ENCODE data around the gene TRABD.

TRABD gene

DNA sequence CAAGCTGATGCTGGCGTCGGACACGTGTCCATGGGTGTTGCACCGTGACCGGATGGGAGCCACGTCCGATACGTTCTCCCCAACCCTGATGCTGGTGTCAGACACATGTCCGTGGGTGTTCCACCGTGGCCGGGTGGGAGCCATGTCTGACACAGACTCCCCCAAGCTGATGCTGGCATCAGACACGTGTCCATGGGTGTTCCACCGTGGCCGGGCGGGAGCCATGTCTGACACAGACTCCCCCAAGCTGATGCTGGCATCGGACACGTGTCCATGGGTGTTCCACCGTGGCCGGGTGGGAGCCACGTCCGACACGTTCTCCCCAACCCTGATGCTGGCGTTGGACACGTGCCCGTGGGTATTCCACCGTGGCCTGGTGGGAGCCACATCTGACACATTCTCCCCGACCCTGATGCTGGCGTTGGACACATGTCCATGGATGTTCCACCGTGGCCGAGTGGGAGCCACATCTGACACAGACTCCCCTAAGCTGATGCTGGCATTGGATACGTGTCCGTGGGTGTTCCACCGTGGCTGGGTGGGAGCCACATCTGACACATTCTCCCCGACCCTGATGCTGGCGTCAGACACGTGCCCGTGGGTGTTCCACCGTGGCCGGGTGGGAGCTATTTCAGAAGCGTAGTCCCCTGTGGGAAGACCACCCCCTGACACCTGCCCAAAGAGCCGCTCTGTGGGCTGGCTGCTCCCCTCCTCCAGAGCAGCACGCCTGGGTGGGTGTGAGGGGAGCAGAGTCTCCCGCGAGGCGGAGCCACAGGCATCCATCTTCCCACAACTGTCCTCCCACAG lies 35.1 kb downstream of the TRABD start:
- DNase-seq: no peak

- DNase-seq: no peak
These were observed 35.9 kb downstream of the TRABD start for GRCh38 chr22:50221410-50222300.

DNA sequence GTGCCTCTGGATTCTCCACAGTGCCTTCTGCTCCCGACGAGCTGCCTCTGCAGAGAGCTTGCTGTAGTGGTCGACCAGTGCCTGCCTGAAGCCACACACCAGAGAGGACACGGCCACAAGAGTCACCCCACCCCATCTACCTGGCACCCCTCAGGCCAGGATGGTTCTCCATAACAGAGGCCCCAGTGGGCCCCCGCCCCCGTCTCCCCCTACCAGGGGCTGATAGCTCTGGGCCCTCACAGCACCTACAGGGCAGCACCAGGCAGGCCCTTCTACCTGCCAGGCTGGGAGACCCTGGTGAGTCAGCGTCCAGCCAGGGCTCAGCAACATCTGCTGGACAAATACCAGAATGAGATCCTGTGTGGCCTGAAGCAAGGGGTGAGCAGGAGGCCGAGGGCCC lies 36.8 kb downstream of the TRABD start:
- no peak for DNase-seq

GRCh38 chr22:50224071-50224470 lies 38.4 kb downstream of the TRABD start:
- no peak for DNase-seq

GRCh38 chr22:50225200-50225969 lies 39.7 kb downstream of the TRABD start:
- no peak for DNase-seq

DNA sequence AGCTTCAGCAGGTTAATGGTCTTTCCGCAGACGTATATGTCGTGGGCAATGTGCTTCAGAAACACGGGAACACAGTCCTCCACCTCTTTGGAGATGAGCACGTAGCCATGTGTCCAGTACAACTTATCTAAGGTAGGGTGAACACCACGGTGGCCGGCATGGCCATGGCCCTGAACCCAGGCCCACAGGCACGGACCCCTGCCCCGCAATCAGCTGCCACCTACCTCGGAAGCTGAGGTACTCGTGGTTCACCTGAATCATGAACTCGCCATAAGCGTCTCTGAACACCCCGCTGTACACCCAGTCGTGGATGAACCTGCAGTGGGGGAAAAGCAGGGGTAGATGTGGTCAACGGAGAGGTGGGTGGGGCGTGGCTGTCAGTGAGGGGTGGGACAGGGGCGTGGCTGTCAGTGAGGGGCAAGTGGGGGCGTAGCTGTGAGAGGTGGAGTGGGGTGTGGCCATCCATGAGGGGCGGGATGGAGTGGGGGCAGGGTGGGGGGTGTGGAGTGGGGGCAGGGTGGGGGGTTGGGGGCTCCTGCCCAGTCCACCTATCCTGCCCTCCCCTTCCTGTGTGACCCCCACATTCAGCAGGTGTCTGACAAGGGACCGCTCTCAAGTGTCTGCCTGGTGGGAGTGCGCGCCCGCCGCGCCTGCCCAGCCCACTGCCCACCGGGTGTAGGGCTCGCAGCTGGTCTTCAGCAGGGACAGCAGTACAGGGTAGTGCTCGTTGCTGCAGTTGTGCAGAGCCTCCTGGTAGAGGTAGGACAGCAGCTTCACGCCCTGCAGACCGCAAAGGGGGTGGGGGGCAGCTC lies 40.6 kb downstream of the TRABD start:
- DNase-seq: no peak

- no peak for DNase-seq
These were observed 41.1 kb downstream of the TRABD start for GRCh38 chr22:50226875-50227165.

GRCh38 chr22:50227579-50228215 lies 42.0 kb downstream of the TRABD start:
- DNase-seq: no peak

GRCh38 chr22:50228366-50228765 lies 42.7 kb downstream of the TRABD start:
- DNase-seq: no peak

GRCh38 chr22:50229370-50229769 lies 43.7 kb downstream of the TRABD start:
- no peak for DNase-seq

- no peak for DNase-seq
These were observed 46.9 kb downstream of the TRABD start for GRCh38 chr22:50232481-50233151.

GRCh38 chr22:50233223-50233622 lies 47.5 kb downstream of the TRABD start:
- DNase-seq: no peak

- DNase-seq: no peak
These were observed 51.2 kb downstream of the TRABD start for GRCh38 chr22:50236731-50237409.

DNA sequence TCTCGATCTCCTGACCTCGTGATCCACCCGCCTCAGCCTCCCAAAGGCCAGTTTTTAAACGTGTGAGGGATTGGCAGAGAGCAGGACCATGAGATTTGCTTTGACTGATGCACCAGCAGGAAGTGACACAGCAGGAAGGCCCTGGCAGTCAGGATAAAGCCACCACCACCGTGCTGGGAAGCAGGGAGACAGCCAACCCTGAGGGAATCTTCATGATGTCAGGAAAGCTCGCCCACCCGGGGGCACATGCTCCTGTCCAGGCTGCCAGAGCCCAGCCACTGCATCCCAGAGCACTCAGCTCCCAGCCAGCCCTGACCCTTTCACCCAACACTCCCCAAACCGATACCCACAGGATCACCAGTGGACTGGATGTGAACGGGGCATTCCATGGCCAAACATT lies 53.0 kb downstream of the TRABD start:
- DNase-seq: no peak

DNA sequence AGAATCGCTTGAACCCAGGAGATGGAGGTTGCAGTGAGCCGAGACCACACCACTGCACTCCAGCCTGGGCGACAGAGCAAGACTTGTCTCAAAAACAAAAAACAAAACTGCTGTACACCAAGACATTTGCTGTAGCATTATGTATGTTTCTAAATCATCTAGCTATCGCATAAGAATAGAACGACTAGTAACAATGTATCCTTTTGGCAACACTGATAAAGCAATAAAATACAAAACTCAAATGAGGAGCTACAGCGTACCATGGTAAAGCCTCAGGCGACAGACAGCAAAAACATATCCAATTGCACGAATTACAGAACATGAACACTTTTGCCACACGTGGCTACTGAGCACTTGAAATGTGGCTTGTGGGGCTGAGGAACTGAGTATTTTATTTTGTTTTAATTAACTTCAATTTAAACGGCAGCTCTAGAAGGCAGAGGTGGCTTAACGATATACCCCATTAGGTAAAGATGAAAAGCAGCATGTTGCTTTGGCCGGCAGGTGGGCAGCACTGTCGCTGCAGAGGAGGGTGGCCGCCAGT lies 56.8 kb downstream of the TRABD start:
- DNase-seq: no peak

- no peak for DNase-seq
These were observed 58.1 kb downstream of the TRABD start for GRCh38 chr22:50243685-50244419.

DNA sequence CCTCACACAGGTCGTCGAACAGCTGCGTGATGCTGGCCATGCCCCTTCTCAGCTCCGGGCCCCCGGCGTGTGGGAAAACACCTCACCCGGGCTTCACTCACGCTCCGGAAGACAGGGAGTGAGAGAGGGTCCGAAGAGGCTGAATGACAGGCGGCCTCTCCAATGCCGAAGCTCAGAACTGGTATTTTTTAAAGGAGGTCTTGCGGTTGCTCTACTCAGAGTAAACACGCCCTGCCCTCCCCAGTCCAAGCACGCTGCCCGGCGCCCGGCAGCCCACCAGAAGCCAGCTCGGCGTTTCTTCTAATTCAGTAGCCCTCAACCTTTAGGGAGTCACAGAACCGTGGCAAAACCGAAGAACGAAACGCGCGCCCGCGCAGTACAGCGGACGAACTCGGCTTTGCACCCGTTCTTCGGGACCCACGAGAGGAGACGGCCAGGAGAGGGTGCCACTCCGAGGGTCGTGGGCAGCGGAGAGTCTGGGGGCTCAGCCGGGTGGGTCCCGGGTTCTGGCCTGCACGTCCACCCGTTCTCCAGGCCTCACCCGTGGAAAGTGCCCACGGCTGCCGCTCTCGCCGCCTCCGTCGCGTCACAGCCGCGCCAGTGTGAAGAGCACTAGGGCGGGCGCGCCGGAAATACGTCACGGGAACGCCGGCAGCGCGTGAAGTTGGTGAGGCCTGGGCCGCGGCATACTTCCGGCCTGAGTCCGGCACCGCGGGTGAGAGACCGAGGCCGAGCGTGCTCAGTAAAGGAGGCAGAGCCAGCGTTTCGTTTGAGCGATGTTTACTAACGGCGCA lies 58.9 kb downstream of the TRABD start, which contains the start of gene TUBGCP6:
Gene TUBGCP6 (minus strand): TSS at position 604 of the 794 bp plus-strand sequence. CDS start 564 bp downstream, at position 40.
- peak; percentile 91 for DNase-seq

- DNase-seq: no peak
These were observed 59.7 kb downstream of the TRABD start for GRCh38 chr22:50245214-50246072.
